ENCODE results near the gene MATCAP1. TPM values are rescaled to one million over a fixed set of nuclear protein-coding genes. Genes with fewer than 3 reads are reported as not detected.

Gene MATCAP1
- total and polyA plus RNA-seq, 2 of the 13 experiments (the other 11 are each of a cell fraction or from before 2014, with no cell fraction given): 11.2 to 24.5 TPM

DNA sequence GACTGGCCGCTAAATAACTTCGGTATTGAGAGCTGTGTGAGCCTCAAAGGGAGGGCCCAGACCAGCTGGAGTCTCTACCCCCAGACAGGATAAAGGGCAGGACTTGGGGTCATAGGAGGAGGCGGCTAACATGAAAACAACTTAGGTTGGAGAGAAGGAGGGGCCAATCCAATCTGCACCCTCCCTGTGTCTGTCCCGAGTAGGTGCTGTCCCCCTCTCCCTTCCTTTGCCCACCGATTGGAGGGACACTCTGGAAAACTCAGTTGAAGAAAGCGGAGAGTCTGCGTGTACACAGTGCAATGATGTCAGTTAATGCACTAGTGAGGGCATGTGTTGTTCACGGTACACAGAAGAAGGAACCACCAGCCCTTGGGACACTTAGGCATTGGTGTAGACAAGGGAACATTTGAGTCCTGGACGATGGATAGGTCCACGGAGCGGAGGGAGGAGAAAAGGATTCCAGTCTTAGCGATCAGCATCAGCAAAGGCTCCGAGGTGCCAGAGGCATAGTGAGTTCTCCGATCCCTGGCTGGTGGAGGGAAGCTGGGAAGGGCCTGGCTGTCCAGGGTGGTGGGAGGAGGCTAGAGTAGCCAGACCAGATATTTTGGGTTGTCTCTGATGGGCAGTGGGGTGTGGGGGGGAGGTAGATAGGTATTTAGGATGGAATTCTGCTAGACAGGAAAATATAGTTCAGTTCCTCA lies 12.7 kb downstream of the MATCAP1 start (continued):
- TF ChIP-seq ZBTB38 (CRISPR knock-in tag; IDR thresholded peaks at IDR 0.05): 0 out of 2 replicates have a peak, but pooled peaks have one; percentile 18
- 0 out of 2 replicates have a peak, but pooled peaks have one; percentile 36 for TF ChIP-seq ZNF350 (CRISPR knock-in tag; IDR thresholded peaks at IDR 0.05; ENCODE audit: borderline replicate concordance, low read depth)
- peak; percentile 69; the same call in 1 of the 2 replicates for TF ChIP-seq SNAPC2 (CRISPR knock-in tag; IDR thresholded peaks at IDR 0.05)
- TF ChIP-seq, protein P1, sequence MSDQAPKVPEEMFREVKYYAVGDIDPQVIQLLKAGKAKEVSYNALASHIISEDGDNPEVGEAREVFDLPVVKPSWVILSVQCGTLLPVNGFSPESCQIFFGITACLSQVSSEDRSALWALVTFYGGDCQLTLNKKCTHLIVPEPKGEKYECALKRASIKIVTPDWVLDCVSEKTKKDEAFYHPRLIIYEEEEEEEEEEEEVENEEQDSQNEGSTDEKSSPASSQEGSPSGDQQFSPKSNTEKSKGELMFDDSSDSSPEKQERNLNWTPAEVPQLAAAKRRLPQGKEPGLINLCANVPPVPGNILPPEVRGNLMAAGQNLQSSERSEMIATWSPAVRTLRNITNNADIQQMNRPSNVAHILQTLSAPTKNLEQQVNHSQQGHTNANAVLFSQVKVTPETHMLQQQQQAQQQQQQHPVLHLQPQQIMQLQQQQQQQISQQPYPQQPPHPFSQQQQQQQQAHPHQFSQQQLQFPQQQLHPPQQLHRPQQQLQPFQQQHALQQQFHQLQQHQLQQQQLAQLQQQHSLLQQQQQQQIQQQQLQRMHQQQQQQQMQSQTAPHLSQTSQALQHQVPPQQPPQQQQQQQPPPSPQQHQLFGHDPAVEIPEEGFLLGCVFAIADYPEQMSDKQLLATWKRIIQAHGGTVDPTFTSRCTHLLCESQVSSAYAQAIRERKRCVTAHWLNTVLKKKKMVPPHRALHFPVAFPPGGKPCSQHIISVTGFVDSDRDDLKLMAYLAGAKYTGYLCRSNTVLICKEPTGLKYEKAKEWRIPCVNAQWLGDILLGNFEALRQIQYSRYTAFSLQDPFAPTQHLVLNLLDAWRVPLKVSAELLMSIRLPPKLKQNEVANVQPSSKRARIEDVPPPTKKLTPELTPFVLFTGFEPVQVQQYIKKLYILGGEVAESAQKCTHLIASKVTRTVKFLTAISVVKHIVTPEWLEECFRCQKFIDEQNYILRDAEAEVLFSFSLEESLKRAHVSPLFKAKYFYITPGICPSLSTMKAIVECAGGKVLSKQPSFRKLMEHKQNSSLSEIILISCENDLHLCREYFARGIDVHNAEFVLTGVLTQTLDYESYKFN (CRISPR knock-in tag; conservative IDR thresholded peaks at IDR 0.05): peak; percentile 14; the same call in 1 of the 2 replicates
- TF ChIP-seq RARG (CRISPR knock-in tag; IDR thresholded peaks at IDR 0.05; ENCODE audit: low read depth): no peak
- TF ChIP-seq, protein P2, sequence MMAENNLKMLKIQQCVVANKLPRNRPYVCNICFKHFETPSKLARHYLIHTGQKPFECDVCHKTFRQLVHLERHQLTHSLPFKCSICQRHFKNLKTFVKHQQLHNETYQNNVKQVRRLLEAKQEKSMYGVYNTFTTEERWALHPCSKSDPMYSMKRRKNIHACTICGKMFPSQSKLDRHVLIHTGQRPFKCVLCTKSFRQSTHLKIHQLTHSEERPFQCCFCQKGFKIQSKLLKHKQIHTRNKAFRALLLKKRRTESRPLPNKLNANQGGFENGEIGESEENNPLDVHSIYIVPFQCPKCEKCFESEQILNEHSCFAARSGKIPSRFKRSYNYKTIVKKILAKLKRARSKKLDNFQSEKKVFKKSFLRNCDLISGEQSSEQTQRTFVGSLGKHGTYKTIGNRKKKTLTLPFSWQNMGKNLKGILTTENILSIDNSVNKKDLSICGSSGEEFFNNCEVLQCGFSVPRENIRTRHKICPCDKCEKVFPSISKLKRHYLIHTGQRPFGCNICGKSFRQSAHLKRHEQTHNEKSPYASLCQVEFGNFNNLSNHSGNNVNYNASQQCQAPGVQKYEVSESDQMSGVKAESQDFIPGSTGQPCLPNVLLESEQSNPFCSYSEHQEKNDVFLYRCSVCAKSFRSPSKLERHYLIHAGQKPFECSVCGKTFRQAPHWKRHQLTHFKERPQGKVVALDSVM (CRISPR knock-in tag; IDR thresholded peaks at IDR 0.05): no peak
- TF ChIP-seq, protein P3, sequence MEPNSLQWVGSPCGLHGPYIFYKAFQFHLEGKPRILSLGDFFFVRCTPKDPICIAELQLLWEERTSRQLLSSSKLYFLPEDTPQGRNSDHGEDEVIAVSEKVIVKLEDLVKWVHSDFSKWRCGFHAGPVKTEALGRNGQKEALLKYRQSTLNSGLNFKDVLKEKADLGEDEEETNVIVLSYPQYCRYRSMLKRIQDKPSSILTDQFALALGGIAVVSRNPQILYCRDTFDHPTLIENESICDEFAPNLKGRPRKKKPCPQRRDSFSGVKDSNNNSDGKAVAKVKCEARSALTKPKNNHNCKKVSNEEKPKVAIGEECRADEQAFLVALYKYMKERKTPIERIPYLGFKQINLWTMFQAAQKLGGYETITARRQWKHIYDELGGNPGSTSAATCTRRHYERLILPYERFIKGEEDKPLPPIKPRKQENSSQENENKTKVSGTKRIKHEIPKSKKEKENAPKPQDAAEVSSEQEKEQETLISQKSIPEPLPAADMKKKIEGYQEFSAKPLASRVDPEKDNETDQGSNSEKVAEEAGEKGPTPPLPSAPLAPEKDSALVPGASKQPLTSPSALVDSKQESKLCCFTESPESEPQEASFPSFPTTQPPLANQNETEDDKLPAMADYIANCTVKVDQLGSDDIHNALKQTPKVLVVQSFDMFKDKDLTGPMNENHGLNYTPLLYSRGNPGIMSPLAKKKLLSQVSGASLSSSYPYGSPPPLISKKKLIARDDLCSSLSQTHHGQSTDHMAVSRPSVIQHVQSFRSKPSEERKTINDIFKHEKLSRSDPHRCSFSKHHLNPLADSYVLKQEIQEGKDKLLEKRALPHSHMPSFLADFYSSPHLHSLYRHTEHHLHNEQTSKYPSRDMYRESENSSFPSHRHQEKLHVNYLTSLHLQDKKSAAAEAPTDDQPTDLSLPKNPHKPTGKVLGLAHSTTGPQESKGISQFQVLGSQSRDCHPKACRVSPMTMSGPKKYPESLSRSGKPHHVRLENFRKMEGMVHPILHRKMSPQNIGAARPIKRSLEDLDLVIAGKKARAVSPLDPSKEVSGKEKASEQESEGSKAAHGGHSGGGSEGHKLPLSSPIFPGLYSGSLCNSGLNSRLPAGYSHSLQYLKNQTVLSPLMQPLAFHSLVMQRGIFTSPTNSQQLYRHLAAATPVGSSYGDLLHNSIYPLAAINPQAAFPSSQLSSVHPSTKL (CRISPR knock-in tag; IDR thresholded peaks at IDR 0.05): peak; percentile 46; the same call in 1 of the 2 replicates
- TF ChIP-seq, protein P4, sequence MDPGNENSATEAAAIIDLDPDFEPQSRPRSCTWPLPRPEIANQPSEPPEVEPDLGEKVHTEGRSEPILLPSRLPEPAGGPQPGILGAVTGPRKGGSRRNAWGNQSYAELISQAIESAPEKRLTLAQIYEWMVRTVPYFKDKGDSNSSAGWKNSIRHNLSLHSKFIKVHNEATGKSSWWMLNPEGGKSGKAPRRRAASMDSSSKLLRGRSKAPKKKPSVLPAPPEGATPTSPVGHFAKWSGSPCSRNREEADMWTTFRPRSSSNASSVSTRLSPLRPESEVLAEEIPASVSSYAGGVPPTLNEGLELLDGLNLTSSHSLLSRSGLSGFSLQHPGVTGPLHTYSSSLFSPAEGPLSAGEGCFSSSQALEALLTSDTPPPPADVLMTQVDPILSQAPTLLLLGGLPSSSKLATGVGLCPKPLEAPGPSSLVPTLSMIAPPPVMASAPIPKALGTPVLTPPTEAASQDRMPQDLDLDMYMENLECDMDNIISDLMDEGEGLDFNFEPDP (CRISPR knock-in tag; conservative IDR thresholded peaks at IDR 0.05): no peak
- no peak for TF ChIP-seq ZNF256 (CRISPR knock-in tag; conservative IDR thresholded peaks at IDR 0.05)
- TF ChIP-seq ZMYM4 (CRISPR knock-in tag; IDR thresholded peaks at IDR 0.05): 0 out of 2 replicates have a peak, but pooled peaks have one; percentile 21
- TF ChIP-seq DPF2 (CRISPR knock-in tag; IDR thresholded peaks at IDR 0.05; ENCODE audit: borderline replicate concordance, low read depth): peak; percentile 61
- TF ChIP-seq ZNF589 (CRISPR knock-in tag; conservative IDR thresholded peaks at IDR 0.05): peak; percentile 82; the same call in 1 of the 2 replicates
- peak in 1 of 2 experiments; percentile 23; a peak in 1 of 4 replicates for TF ChIP-seq POLR2A (IDR thresholded peaks at IDR 0.05; ENCODE audit: insufficient read depth in 1 of 2, low read depth in 2 of 2, low read length in 2 of 2)
- TF ChIP-seq, protein P5, sequence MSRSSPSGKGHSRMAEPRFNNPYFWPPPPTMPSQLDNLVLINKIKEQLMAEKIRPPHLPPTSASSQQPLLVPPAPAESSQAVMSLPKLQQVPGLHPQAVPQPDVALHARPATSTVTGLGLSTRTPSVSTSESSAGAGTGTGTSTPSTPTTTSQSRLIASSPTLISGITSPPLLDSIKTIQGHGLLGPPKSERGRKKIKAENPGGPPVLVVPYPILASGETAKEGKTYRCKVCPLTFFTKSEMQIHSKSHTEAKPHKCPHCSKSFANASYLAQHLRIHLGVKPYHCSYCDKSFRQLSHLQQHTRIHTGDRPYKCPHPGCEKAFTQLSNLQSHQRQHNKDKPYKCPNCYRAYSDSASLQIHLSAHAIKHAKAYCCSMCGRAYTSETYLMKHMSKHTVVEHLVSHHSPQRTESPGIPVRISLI (CRISPR knock-in tag; IDR thresholded peaks at IDR 0.05; ENCODE audit: borderline replicate concordance): peak; percentile 54; the same call in 1 of the 2 replicates
- TF ChIP-seq ZNF567 (CRISPR knock-in tag; IDR thresholded peaks at IDR 0.05; ENCODE audit: borderline replicate concordance): 0 out of 2 replicates have a peak, but pooled peaks have one; percentile 90

Measured in HepG2 (cell line).